ENCODE data around the gene BNC2.

Gene BNC2

DNA sequence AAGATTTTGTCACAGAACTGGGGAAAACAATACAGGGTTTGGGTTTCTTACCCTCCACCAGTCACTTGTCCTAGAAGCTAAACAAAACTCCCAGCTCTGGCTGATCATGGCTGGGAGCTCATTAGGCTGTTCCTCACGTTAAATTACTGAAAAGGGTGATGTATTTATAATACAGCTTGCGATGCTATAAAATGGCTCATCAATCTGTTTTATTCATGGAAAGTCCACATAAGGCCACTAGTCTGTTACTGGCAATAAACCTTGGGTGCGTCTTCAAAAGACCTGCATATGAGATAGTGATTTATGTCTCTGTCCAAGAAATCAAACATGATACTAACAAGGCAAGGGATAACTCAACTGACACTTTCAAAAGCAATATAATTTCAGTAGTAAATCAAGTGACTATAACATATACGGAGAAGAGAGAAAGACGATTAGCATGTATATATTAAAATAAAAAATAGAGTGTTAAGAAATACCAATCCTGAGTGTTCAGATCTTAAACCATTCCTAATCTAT lies 219.0 kb downstream of the BNC2 start:
- H3K27ac ChIP-seq (replicated peaks): no peak overlapping the region
- TF ChIP-seq GABPA (IDR thresholded peaks at IDR 0.05; ENCODE audit: low read depth) (no peak), SPI1 (IDR thresholded peaks at IDR 0.05; ENCODE audit: borderline replicate concordance, low read depth) (no peak), POLR2AphosphoS5 (IDR thresholded peaks at IDR 0.05; ENCODE audit: low read depth) (no peak)
- TF ChIP-seq, protein P1, sequence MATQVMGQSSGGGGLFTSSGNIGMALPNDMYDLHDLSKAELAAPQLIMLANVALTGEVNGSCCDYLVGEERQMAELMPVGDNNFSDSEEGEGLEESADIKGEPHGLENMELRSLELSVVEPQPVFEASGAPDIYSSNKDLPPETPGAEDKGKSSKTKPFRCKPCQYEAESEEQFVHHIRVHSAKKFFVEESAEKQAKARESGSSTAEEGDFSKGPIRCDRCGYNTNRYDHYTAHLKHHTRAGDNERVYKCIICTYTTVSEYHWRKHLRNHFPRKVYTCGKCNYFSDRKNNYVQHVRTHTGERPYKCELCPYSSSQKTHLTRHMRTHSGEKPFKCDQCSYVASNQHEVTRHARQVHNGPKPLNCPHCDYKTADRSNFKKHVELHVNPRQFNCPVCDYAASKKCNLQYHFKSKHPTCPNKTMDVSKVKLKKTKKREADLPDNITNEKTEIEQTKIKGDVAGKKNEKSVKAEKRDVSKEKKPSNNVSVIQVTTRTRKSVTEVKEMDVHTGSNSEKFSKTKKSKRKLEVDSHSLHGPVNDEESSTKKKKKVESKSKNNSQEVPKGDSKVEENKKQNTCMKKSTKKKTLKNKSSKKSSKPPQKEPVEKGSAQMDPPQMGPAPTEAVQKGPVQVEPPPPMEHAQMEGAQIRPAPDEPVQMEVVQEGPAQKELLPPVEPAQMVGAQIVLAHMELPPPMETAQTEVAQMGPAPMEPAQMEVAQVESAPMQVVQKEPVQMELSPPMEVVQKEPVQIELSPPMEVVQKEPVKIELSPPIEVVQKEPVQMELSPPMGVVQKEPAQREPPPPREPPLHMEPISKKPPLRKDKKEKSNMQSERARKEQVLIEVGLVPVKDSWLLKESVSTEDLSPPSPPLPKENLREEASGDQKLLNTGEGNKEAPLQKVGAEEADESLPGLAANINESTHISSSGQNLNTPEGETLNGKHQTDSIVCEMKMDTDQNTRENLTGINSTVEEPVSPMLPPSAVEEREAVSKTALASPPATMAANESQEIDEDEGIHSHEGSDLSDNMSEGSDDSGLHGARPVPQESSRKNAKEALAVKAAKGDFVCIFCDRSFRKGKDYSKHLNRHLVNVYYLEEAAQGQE (IDR thresholded peaks at IDR 0.05; ENCODE audit: insufficient replicate concordance, low read depth): no peak
- TF ChIP-seq, protein P2, sequence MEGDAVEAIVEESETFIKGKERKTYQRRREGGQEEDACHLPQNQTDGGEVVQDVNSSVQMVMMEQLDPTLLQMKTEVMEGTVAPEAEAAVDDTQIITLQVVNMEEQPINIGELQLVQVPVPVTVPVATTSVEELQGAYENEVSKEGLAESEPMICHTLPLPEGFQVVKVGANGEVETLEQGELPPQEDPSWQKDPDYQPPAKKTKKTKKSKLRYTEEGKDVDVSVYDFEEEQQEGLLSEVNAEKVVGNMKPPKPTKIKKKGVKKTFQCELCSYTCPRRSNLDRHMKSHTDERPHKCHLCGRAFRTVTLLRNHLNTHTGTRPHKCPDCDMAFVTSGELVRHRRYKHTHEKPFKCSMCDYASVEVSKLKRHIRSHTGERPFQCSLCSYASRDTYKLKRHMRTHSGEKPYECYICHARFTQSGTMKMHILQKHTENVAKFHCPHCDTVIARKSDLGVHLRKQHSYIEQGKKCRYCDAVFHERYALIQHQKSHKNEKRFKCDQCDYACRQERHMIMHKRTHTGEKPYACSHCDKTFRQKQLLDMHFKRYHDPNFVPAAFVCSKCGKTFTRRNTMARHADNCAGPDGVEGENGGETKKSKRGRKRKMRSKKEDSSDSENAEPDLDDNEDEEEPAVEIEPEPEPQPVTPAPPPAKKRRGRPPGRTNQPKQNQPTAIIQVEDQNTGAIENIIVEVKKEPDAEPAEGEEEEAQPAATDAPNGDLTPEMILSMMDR (IDR thresholded peaks at IDR 0.05; ENCODE audit: insufficient read depth, low read length): no peak
- DNase-seq (ENCODE audit: low read depth in 1 of 2, low spot score in 1 of 2): no peak

DNA sequence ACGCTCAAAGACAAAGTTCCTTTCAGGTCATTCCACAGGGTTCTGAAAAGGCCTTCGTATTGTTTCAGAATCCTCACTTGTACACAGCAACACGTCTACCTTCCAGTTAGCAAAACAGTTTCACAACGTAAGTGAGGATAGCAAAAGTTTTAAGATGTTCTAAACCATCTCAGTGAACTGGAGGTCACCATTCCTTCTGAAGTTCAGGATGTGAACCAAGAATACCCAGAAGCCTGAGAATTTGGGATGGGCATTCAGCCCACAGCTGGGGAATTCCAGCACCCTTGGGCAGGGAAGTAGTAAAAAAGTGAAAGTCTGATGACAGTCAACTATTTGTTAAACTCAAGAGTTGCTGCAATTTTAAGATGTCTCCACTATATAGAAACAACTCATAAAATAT lies 224.5 kb downstream of the BNC2 start:
- H3K4me3 ChIP-seq (replicated peaks; ENCODE audit: insufficient read depth, low read length): no peak overlapping the region
- DNase-seq (ENCODE audit: low read depth in 1 of 2, low spot score in 1 of 2): no peak
- TF ChIP-seq, protein P2 (IDR thresholded peaks at IDR 0.05; ENCODE audit: insufficient read depth, low read length): no peak
- TF ChIP-seq SPI1 (IDR thresholded peaks at IDR 0.05; ENCODE audit: borderline replicate concordance, low read depth) (no peak), POLR2AphosphoS5 (IDR thresholded peaks at IDR 0.05; ENCODE audit: low read depth) (no peak), GABPA (IDR thresholded peaks at IDR 0.05; ENCODE audit: low read depth) (no peak)
- TF ChIP-seq, protein P1 (IDR thresholded peaks at IDR 0.05; ENCODE audit: insufficient replicate concordance, low read depth): no peak
- H3K27me3 ChIP-seq (ENCODE audit: insufficient read depth, poor library complexity, severe bottlenecking): no peaks in the 10 kb centered on the region
- no peak overlapping the region for H3K27ac ChIP-seq (replicated peaks)

More for the DNA sequence above, 219.0 kb downstream of the BNC2 start:
- H3K27me3 ChIP-seq (ENCODE audit: insufficient read depth, poor library complexity, severe bottlenecking): no peaks in the 10 kb centered on the region
- no peak overlapping the region for H3K4me3 ChIP-seq (replicated peaks; ENCODE audit: insufficient read depth, low read length)

DNA sequence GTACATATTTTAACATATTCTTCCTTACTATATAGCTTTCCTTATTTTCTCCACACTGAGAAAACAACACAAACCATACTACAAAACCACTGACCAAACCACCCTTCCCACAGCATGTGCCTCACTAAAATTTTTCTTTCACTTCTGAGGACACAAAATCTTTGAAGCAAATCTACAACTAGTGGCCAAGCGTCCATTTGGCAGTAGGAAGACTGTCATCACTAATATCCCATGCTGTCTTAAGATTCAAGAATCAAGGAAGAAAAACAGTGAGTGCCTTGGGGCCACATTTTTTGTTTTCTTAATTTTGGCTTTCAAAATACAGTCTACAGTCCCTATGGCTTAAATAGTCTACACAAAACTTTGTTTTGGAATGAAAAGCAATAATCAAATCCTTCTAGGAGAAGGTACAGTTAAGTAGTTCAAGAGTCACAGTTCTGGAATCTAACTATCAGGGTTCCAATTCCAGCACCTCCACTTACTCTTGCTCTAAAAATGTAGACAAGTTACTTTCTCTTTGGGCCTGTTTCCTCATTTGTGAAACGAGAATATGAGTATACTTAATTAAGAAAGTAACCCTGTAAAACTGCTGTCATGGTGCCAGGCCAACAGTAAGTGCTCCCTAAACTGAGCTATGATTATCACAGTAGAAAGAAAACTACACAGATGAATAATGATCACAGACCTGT lies 227.9 kb downstream of the BNC2 start:
- Histone ChIP-seq H3K4me3 (replicated peaks; ENCODE audit: insufficient read depth, low read length) (no peak overlapping the region), H3K27me3 (ENCODE audit: insufficient read depth, poor library complexity, severe bottlenecking) (no peaks in the 10 kb centered on the region), H3K27ac (replicated peaks) (no peak overlapping the region)
- TF ChIP-seq GABPA (IDR thresholded peaks at IDR 0.05; ENCODE audit: low read depth) (no peak), SPI1 (IDR thresholded peaks at IDR 0.05; ENCODE audit: borderline replicate concordance, low read depth) (no peak), POLR2AphosphoS5 (IDR thresholded peaks at IDR 0.05; ENCODE audit: low read depth) (no peak)
- TF ChIP-seq, protein P2 (IDR thresholded peaks at IDR 0.05; ENCODE audit: insufficient read depth, low read length): no peak
- TF ChIP-seq, protein P1 (IDR thresholded peaks at IDR 0.05; ENCODE audit: insufficient replicate concordance, low read depth): no peak
- no peak for DNase-seq (ENCODE audit: low read depth in 1 of 2, low spot score in 1 of 2)
